Subcutaneous abdominal adipose tissue (tissue), 5 donors: ENCODE data around the gene ACKR4.

Experiments used
- H3K27ac ChIP-seq: one replicate; pipeline ENCODE4 v1.7.0; 2013; ENCODE audit warnings: low read depth, mild to moderate bottlenecking, inconsistent platforms, low read length, moderate library complexity
- H3K27me3 ChIP-seq, 5 donors: one replicate each; pipeline ENCODE4 v1.7.0; 2013; ENCODE audit warnings: low read length in 5 of 5, inconsistent platforms in 1 of 5; ENCODE audit not compliant: control insufficient read depth in 5 of 5, insufficient read depth in 4 of 5
- H3K36me3 ChIP-seq, 5 donors: one replicate each; pipeline ENCODE4 v1.7.0; 2013; ENCODE audit warnings: low read length in 5 of 5; ENCODE audit not compliant: control insufficient read depth in 5 of 5, insufficient read depth in 5 of 5
- H3K4me1 ChIP-seq, 5 donors: one replicate each; pipeline ENCODE4 v1.7.0; 2013; ENCODE audit warnings: low read length in 5 of 5, mild to moderate bottlenecking in 3 of 5, moderate library complexity in 1 of 5; ENCODE audit not compliant: control insufficient read depth in 5 of 5, insufficient read depth in 5 of 5
- H3K4me3 ChIP-seq, 5 donors: one replicate each; pipeline ENCODE4 v1.7.0; 2013; ENCODE audit warnings: low read length in 5 of 5, low read depth in 1 of 5
- H3K9ac ChIP-seq, 5 donors: one replicate each; pipeline ENCODE4 v1.7.0; 2013; ENCODE audit warnings: low read length in 5 of 5, mild to moderate bottlenecking in 4 of 5, moderate library complexity in 3 of 5
- H3K9me3 ChIP-seq, 5 donors: one replicate each; pipeline ENCODE4 v1.7.0; 2013; ENCODE audit warnings: low read length in 5 of 5; ENCODE audit not compliant: control insufficient read depth in 5 of 5
- donor health status: healthy.
- donor health status: healthy.
- donor health status: healthy.
- donor health status: healthy.
- donor health status: healthy.

The ACKR4 gene

DNA sequence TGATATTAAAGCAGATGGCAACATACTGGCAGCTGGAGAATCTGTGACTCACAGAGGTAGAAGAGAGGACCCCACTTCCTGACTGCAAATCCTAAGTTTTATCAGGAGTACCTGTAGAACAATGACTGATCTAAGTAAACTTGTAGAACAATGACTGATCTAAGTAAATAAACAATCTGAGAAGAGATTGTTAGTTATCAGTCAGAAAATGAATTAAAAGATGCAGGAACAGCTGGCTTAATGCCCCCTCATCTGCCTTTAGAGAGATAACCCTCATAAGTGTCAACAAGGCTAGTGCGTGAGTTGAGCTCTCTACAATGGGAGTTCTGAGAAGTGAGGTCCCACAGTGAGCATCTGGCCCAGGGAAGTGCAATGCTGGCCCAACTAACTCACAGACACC lies 48.0 kb downstream of the ACKR4 start:
- no peaks in the 10 kb centered on the region for H3K27me3 ChIP-seq
- H3K9me3 ChIP-seq, result no peaks in the 10 kb centered on the region
- no peak overlapping the region for H3K4me3 ChIP-seq
- H3K27ac ChIP-seq, result no peak overlapping the region
- peaks cover 4 to 13% (median 7%) of the 10 kb centered on the region in 5 donors for H3K36me3 ChIP-seq
- peaks cover 0 to 4% (median 2%) of the 10 kb centered on the region in 5 donors for H3K4me1 ChIP-seq
- no peak overlapping the region for H3K9ac ChIP-seq

DNA sequence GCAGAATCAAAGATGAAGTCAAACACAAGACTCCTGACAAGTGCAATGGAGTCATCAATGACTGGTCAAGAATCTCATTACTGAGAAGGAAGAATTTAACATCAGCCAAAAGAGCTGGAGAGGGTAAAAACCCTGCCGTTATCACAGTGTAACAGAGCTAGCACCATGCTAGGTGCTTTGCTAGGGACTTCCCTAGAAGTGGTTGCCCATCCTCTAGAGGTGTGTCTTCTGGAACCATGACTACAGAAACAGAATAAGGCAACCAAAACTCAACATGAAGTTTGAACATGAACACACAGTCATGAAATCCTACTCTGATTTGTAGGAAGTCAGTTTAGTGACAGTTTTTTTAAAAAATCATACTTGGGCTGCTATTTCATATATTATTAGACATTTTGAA lies 53.1 kb downstream of the ACKR4 start:
- Histone ChIP-seq H3K27ac (no peak overlapping the region), H3K4me3 (no peak overlapping the region), H3K9me3 (no peaks in the 10 kb centered on the region), H3K27me3 (no peaks in the 10 kb centered on the region), H3K4me1 (peaks cover 0 to 20% (median 16%) of the 10 kb centered on the region in 5 donors), H3K9ac (no peak overlapping the region), H3K36me3 (no peaks in the 10 kb centered on the region)
